AG09309 (cell line): ENCODE data around the gene LRRFIP2.
"Not testable (repeated sequence)": the region's sequence is repeated elsewhere in the genome, so short reads cannot be mapped to it uniquely, and the experiment has no call there.

Experiments used
- DNase-seq: peaks from one replicate; pipeline ENCODE4 v3.0.0-alpha.2; 2010; ENCODE audit warnings: low read depth
- H3K4me3 ChIP-seq: 2 replicates; pipeline ENCODE4 v1.5.1; 2011; ENCODE audit warnings: mild to moderate bottlenecking, low read depth, low read length, moderate library complexity; ENCODE audit not compliant: control insufficient read depth
- TF ChIP-seq, protein P1 (sequence below): IDR thresholded peaks from 2 replicates; pipeline ENCODE4 v1.5.1; 2011; ENCODE audit warnings: mild to moderate bottlenecking, low read depth, low read length, inconsistent platforms; ENCODE audit not compliant: insufficient read depth, control insufficient read depth; ENCODE audit errors: missing control alignments

The LRRFIP2 gene

GRCh38 chr3:37050282-37050681, 124.1 kb downstream of the LRRFIP2 start:
- no peak overlapping the region for H3K4me3 ChIP-seq
- TF ChIP-seq, protein P1, sequence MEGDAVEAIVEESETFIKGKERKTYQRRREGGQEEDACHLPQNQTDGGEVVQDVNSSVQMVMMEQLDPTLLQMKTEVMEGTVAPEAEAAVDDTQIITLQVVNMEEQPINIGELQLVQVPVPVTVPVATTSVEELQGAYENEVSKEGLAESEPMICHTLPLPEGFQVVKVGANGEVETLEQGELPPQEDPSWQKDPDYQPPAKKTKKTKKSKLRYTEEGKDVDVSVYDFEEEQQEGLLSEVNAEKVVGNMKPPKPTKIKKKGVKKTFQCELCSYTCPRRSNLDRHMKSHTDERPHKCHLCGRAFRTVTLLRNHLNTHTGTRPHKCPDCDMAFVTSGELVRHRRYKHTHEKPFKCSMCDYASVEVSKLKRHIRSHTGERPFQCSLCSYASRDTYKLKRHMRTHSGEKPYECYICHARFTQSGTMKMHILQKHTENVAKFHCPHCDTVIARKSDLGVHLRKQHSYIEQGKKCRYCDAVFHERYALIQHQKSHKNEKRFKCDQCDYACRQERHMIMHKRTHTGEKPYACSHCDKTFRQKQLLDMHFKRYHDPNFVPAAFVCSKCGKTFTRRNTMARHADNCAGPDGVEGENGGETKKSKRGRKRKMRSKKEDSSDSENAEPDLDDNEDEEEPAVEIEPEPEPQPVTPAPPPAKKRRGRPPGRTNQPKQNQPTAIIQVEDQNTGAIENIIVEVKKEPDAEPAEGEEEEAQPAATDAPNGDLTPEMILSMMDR, result no peak
- no peak for DNase-seq

DNA sequence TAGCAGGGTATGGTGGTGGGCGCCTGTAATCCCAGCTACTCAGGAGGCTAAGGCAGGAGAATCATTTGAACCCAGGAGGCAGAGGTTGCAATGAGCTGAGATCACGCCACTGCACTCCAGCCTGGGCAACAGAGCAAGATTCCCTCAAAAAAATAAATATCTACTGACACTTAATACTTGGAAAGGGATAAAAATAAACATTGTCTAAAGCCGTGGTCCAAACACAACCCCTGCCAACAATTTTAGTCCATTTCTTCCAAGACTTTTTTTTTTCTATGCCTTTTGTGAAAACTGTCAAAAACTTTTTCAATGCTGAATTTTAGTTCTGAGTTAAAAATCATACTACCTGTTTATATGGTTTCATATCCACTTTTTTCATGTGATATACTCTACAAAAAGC, 131.7 kb downstream of the LRRFIP2 start:
- not testable (repeated sequence) for H3K4me3 ChIP-seq, DNase-seq

GRCh38 chr3:37041546-37042195, 132.7 kb downstream of the LRRFIP2 start:
- no peak for DNase-seq
- no peak overlapping the region for H3K4me3 ChIP-seq
- TF ChIP-seq, protein P1, result no peak

DNA sequence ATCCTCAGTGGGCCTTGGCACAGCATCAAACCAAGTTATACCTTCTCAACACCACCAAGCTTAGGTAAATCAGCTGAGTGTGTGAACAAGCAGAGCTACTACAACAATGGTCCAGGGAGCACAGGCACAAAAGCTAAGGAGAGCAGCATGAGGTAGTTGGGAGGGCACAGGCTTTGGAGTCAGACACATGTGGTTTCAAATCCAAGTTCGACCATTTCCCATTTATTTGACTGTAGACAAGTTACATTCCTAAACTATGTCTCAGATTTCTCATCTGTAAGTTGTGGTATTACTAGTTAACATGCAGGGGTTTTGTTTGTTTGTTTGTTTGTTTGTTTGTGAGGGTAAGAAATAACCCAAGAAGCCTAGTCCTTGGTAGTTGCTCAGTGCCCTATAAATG, 134.2 kb downstream of the LRRFIP2 start:
- DNase-seq, result no peak
- H3K4me3 ChIP-seq, result no peak overlapping the region
- TF ChIP-seq, protein P1, result no peak

- TF ChIP-seq, protein P1, result no peak
- no peak for DNase-seq
- no peak overlapping the region for H3K4me3 ChIP-seq
Observed at GRCh38 chr3:37039161-37039846, 135.1 kb downstream of the LRRFIP2 start.

GRCh38 chr3:37037352-37037751, 137.0 kb downstream of the LRRFIP2 start:
- DNase-seq, result no peak
- TF ChIP-seq, protein P1, result no peak
- no peak overlapping the region for H3K4me3 ChIP-seq

DNA sequence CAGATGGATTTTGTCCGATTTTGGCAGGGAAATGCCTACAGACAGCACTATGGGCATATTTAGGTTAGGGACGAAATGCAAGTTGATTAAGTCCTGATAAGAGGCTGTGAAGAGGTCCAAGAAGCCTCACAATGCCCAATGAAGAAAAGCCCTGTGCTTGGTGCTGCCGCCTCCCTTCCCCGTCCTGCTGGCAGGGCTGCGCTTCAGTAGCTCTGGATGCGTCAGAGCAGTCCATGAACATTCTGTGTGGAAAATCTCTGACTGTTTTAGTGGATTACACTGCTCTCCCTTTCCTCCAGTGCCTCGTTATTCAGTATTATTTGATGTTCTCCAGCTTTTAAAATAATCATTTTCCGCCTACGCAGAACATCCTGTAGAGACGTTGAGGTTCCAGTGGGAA, 141.4 kb downstream of the LRRFIP2 start:
- TF ChIP-seq, protein P1, result no peak
- H3K4me3 ChIP-seq, result no peak overlapping the region
- DNase-seq, result no peak
